AG10803 (cell line): ENCODE measurements around the gene FNDC3B.
A peak's percentile ranks its signal among the peaks of the same experiment; 100 is the strongest.

Experiments used
- DNase-seq: peaks from one replicate; pipeline ENCODE4 v3.0.0; 2010; ENCODE audit warnings: low read depth
- H3K4me3 ChIP-seq: 2 replicates; pipeline ENCODE4 v1.5.1; 2011; ENCODE audit warnings: mild to moderate bottlenecking, low read length, control low read depth
- TF ChIP-seq, protein P1 (sequence below): conservative IDR thresholded peaks from 2 replicates; pipeline ENCODE4 v1.5.1; 2011; ENCODE audit warnings: mild to moderate bottlenecking, low read length, control low read depth, inconsistent platforms

Gene FNDC3B

DNA sequence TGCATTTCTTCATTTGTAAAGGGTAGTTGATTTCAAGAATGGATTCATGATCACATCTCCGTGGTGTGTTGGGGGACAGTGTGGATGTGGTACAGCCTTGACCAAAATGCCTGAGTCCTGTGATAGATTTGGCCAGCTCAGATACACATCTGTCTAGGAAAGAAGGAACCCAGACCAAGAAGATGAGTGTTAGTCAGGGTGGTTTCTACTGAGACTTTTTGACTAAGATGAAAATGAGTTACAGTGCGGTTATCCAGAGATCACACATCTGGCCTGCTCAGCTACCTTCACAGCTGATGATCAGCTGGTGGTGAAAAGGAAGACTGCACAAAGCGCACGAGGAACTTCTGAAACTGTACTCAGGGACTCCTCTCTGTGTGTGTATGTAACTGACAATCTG lies 68.0 kb downstream of the FNDC3B start:
- H3K4me3 ChIP-seq: no peak overlapping the region
- DNase-seq: peak; percentile 42
- TF ChIP-seq, protein P1, sequence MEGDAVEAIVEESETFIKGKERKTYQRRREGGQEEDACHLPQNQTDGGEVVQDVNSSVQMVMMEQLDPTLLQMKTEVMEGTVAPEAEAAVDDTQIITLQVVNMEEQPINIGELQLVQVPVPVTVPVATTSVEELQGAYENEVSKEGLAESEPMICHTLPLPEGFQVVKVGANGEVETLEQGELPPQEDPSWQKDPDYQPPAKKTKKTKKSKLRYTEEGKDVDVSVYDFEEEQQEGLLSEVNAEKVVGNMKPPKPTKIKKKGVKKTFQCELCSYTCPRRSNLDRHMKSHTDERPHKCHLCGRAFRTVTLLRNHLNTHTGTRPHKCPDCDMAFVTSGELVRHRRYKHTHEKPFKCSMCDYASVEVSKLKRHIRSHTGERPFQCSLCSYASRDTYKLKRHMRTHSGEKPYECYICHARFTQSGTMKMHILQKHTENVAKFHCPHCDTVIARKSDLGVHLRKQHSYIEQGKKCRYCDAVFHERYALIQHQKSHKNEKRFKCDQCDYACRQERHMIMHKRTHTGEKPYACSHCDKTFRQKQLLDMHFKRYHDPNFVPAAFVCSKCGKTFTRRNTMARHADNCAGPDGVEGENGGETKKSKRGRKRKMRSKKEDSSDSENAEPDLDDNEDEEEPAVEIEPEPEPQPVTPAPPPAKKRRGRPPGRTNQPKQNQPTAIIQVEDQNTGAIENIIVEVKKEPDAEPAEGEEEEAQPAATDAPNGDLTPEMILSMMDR: no peak

DNA sequence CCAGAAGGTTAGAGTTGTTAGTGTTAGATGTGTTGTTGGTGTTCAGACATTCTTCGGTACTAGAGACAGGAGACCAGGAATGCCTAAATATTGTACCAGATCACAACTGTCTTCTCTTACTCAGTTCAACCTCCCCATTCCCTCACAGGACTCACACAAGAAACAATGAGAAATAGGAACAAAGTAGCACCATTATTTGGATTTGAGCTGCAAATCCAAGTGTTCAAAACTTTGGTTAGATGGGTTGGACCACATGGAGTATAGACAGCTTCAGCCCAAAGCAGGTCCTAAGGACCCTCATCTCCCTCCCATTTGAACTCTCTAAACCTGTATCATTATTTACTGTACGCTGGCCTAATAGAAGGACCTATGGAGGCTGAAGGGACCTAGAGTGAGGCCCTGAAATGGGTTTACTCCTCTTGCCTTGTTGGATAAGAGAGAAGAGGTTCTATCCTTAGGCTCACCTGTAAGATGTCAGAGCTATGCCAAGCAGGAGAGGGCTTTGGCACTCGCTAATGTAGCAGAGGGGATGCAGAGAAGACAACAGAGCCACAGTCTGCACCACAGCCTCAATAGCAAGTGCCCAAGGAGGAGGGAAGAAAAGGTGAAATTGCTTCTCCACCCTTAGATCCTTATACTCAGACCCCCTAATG lies 70.9 kb downstream of the FNDC3B start:
- H3K4me3 ChIP-seq: no peak overlapping the region
- DNase-seq: no peak
- TF ChIP-seq, protein P1: no peak

DNA sequence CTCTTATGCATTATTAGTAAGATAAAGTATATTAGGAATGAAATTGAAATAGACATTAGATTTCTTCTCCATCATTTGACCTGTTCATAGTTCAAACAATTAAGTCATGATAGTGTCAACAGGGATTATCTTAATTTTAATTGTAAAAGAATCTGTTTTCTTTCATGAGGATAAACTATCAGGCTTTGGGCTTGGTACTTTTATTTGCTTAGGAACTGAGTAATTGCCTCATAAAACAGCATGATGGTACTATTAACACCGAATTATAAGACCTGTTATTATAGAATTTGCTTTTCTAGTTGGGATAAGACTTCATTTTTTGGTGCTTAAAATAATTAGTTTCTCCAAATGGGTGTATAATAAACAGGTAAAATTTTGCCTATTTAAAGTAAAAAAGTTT lies 71.8 kb downstream of the FNDC3B start:
- DNase-seq: no peak
- H3K4me3 ChIP-seq: no peak overlapping the region
- TF ChIP-seq, protein P1: no peak

DNA sequence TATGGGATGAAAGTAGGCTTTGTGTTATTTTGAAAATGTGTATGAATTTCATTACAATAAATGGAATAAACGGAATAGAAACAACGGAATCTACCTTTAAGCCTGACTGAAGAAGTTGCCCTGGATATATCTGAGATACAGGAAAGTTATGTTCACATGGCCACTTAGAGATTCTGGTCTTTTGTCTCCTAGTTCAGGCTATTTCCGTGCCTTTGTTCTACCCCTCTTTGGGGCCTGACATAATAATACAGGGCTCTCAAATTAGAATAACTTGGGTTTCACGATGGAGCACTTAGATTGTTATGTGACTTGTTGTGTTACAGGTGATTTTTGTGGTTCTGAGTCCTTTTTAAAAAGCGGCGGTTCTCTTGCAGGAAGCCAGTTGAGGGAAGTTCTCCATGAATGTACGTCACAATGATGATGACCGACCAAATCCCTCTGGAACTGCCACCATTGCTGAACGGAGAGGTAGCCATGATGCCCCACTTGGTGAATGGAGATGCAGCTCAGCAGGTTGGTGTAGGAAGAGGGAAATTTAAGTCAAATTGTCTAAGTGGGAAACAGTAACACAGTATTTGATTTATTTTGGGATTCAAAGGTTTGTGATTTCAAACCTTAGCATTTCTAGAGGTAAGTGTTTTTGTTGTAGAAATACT lies 72.8 kb downstream of the FNDC3B start:
- TF ChIP-seq, protein P1: no peak
- H3K4me3 ChIP-seq: no peak overlapping the region
- DNase-seq: no peak

DNA sequence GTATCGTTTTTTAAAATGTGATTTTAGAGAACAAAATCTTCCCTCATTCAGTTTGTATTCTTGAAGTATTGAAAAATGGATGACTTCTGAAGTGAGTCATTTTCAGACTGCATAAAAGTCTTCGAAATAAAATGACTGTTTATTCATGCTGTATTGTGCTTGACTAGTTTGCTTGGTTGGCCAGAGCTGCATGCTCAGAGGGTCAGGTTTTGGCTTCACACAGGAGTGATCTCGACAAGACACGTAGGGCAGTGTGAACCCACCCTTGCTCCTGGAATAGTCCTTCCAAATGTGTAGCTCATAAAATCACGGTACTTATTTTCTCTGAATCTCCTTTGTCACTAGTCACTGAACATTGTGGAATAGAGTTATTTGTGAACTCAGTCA lies 73.3 kb downstream of the FNDC3B start:
- DNase-seq: no peak
- no peak overlapping the region for H3K4me3 ChIP-seq

DNA sequence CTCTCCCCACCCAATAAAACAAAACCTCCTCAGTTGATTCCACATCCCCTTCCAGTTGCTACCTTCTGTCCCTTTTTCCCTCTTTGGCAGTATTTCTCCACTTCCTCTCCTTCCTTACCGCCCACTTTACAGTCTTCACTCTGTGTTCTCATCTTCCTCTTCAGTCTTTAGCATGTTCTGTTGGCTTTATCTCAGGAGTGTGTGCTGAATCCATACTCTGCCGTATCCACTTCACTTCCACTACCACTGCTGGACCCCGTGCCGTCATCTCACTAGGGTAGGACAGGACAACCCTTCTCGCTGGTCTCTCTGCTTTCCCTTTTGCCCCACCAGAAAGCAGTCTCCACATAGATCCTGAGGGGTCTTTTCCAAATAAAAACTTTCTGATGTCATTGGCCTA lies 74.3 kb downstream of the FNDC3B start:
- TF ChIP-seq, protein P1: no peak
- no peak for DNase-seq

More for the DNA sequence above, 73.3 kb downstream of the FNDC3B start:
- TF ChIP-seq, protein P1: no peak

DNA sequence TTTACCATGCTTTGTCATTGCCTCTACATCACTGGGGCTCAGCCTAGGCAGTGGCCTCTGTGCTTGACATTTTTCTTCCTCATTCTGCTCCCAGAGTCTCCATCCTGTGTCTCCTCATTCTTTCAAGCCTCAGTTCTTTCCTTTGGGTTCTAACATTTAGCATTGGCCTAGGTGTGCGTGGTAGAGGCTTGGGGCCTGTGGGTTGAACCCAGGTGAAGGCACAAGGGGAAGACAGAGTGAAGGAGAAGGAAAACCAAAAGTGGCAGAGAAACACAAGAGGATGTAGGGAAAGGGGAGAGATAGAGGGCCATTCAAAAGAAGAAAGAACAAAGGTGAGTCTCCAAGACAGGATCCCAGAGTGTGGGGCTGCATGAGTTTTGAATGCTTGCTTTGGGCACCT lies 75.7 kb downstream of the FNDC3B start:
- TF ChIP-seq, protein P1: no peak
- H3K4me3 ChIP-seq: no peak overlapping the region
- no peak for DNase-seq

More for the DNA sequence above, 74.3 kb downstream of the FNDC3B start:
- no peak overlapping the region for H3K4me3 ChIP-seq
